ENCODE measurements around the gene SPTBN5. TPM values are rescaled to one million over a fixed set of nuclear protein-coding genes. Genes with fewer than 3 reads are reported as not detected.

The SPTBN5 gene
- total and polyA plus RNA-seq, 2 donors (not counting 1 experiment from before 2014, with no cell fraction given) = 0.55 to 1.4 TPM

DNA sequence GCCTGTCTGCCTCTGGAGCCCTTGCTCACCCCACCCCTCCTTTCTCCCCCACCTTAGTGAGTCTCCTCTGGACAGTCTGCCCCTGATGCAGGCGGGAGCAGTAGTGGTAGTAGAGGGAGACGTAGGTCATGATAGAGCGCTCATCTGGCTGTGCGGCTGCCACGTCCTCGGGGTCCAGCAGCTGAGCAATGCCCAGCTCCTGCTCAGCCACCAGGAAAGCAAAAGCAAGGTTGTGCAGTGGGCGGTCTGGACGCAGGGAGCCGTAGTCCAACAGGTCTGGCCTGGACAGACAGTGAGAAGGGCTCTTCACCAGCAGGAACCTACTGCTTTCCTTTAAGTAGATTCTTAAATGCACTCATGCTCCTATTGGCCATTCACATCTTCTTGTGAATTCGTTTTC, 6.7 kb downstream of the SPTBN5 start:
- Histone ChIP-seq H4K20me1 (ENCODE audit: control insufficient read depth, insufficient read depth, low read length, poor library complexity, severe bottlenecking) (no peaks in the 10 kb centered on the region), H3K27me3 (replicated peaks in 1 of 4; ENCODE audit: control extremely low read depth in 1 of 4, control insufficient read depth in 3 of 4, insufficient read depth in 4 of 4, low read length in 3 of 4) (peaks cover 0 to 8% (median 2%) of the 10 kb centered on the region in 4 experiments), H3K27ac (ENCODE audit: low read length in 2 of 2) (no peak overlapping the region), H3K79me2 (ENCODE audit: control insufficient read depth, insufficient read depth, low read length) (peaks cover 1% of the 10 kb centered on the region), H3K4me2 (replicated peaks; ENCODE audit: low read depth, low read length, poor library complexity, severe bottlenecking) (no peak overlapping the region), H3K36me3 (replicated peaks in 1 of 2; ENCODE audit: control extremely low read depth in 1 of 2, control insufficient read depth in 1 of 2, extremely low read depth in 1 of 2, insufficient read depth in 2 of 2, low read length in 1 of 2) (no peaks in the 10 kb centered on the region), H3K9me3 (ENCODE audit: control extremely low read depth in 1 of 3, control insufficient read depth in 2 of 3, insufficient read depth in 1 of 3, low read length in 2 of 3) (peaks cover 0 to 15% (median 0%) of the 10 kb centered on the region in 3 donors), H3K9ac (ENCODE audit: low read length) (no peak overlapping the region), H3K4me3 (ENCODE audit: control extremely low read depth in 1 of 5, extremely low read depth in 1 of 5, insufficient read depth in 1 of 5, low read depth in 2 of 5, low read length in 4 of 5) (no peak overlapping the region), H3K4me1 (ENCODE audit: control insufficient read depth in 2 of 2, insufficient read depth in 2 of 2, low read length in 2 of 2) (peaks cover 30 to 42% of the 10 kb centered on the region in 2 donors), H2AFZ (ENCODE audit: insufficient read depth, low read depth, low read length, poor library complexity, severe bottlenecking) (no peak overlapping the region)
- TF ChIP-seq, protein P1, sequence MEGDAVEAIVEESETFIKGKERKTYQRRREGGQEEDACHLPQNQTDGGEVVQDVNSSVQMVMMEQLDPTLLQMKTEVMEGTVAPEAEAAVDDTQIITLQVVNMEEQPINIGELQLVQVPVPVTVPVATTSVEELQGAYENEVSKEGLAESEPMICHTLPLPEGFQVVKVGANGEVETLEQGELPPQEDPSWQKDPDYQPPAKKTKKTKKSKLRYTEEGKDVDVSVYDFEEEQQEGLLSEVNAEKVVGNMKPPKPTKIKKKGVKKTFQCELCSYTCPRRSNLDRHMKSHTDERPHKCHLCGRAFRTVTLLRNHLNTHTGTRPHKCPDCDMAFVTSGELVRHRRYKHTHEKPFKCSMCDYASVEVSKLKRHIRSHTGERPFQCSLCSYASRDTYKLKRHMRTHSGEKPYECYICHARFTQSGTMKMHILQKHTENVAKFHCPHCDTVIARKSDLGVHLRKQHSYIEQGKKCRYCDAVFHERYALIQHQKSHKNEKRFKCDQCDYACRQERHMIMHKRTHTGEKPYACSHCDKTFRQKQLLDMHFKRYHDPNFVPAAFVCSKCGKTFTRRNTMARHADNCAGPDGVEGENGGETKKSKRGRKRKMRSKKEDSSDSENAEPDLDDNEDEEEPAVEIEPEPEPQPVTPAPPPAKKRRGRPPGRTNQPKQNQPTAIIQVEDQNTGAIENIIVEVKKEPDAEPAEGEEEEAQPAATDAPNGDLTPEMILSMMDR (IDR thresholded peaks at IDR 0.05) = no peak
- TF ChIP-seq EZH2 (IDR thresholded peaks at IDR 0.05; ENCODE audit: borderline replicate concordance, insufficient read depth, low read depth, low read length, poor library complexity, severe bottlenecking) = no peak
- DNase-seq (no peak), ATAC-seq (ENCODE audit: low read depth) (no peak)
- CTCF ChIA-PET = interaction anchor here (1.0 to 11.0 kb wide), 2 partner anchors 8 to 15 kb away, joined by 3 to 81 read pairs; no protein-coding TSS in a partner anchor
- Mint-ChIP-seq H3K27ac (no peak overlapping the region), H3K4me1 (peaks cover 40% of the 10 kb centered on the region), H3K9me3 (ENCODE audit: insufficient read depth) (no peaks in the 10 kb centered on the region), H3K4me3 (no peak overlapping the region), H3K27me3 (peaks cover 4% of the 10 kb centered on the region)
- POLR2A ChIA-PET = no interaction called here
- WGBS (ENCODE audit: insufficient coverage) = 93% methylated on average over 10 of the region's 10 CpGs
- intact Hi-C loops (cut with micrococcal nuclease) = no loop called here

DNA sequence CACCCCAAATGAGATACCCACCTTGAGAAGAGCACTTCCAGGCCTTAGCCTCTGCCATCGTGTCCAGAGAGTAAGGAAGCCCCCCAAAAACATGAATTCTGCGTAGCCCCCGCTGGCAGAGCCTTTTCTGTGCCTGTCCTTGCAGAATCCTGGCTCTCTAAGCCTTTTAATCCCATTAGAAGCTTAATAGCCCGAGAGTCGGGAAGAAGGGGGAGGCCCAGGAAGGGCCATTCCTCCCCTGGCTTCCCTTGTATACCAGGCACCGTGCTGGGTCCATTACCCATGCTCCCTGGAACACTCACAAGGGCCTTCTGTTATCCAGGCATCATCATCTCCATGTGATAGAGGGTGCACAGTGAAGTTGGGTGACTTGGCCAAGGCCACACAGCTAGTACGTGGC, 7.1 kb downstream of the SPTBN5 start:
- no peak overlapping the region for H3K9ac ChIP-seq (ENCODE audit: low read length)
- H3K4me1 ChIP-seq (ENCODE audit: control insufficient read depth in 2 of 2, insufficient read depth in 2 of 2, low read length in 2 of 2) = peaks cover 28 to 38% of the 10 kb centered on the region in 2 donors
- no peak overlapping the region for H3K27ac ChIP-seq (ENCODE audit: low read length in 2 of 2)
- CTCF ChIA-PET = interaction anchor here (1.0 to 11.0 kb wide), 2 partner anchors 9 to 16 kb away, joined by 3 to 81 read pairs; no protein-coding TSS in a partner anchor
- H3K36me3 ChIP-seq (replicated peaks in 1 of 2; ENCODE audit: control extremely low read depth in 1 of 2, control insufficient read depth in 1 of 2, extremely low read depth in 1 of 2, insufficient read depth in 2 of 2, low read length in 1 of 2) = no peaks in the 10 kb centered on the region
- H3K4me3 ChIP-seq (ENCODE audit: control extremely low read depth in 1 of 5, extremely low read depth in 1 of 5, insufficient read depth in 1 of 5, low read depth in 2 of 5, low read length in 4 of 5) = no peak overlapping the region
- H4K20me1 ChIP-seq (ENCODE audit: control insufficient read depth, insufficient read depth, low read length, poor library complexity, severe bottlenecking) = no peaks in the 10 kb centered on the region
- H3K9me3 ChIP-seq (ENCODE audit: control extremely low read depth in 1 of 3, control insufficient read depth in 2 of 3, insufficient read depth in 1 of 3, low read length in 2 of 3) = peaks cover 0 to 15% (median 0%) of the 10 kb centered on the region in 3 donors
- DNase-seq (no peak), ATAC-seq (ENCODE audit: low read depth) (no peak)
- no peak overlapping the region for H3K4me3 Mint-ChIP-seq
- peaks cover 4% of the 10 kb centered on the region for H3K27me3 Mint-ChIP-seq
- intact Hi-C loops (cut with micrococcal nuclease) = no loop called here
- no peak overlapping the region for H3K4me2 ChIP-seq (replicated peaks; ENCODE audit: low read depth, low read length, poor library complexity, severe bottlenecking)
- peaks cover 38% of the 10 kb centered on the region for H3K4me1 Mint-ChIP-seq
- WGBS (ENCODE audit: insufficient coverage) = 95% methylated on average over 6 of the region's 7 CpGs
- no peak for TF ChIP-seq EZH2 (IDR thresholded peaks at IDR 0.05; ENCODE audit: borderline replicate concordance, insufficient read depth, low read depth, low read length, poor library complexity, severe bottlenecking)
- TF ChIP-seq, protein P1 (IDR thresholded peaks at IDR 0.05) = no peak
- H3K79me2 ChIP-seq (ENCODE audit: control insufficient read depth, insufficient read depth, low read length) = no peaks in the 10 kb centered on the region
- no peak overlapping the region for H2AFZ ChIP-seq (ENCODE audit: insufficient read depth, low read depth, low read length, poor library complexity, severe bottlenecking)
- peaks cover 0 to 9% (median 2%) of the 10 kb centered on the region in 4 experiments for H3K27me3 ChIP-seq (replicated peaks in 1 of 4; ENCODE audit: control extremely low read depth in 1 of 4, control insufficient read depth in 3 of 4, insufficient read depth in 4 of 4, low read length in 3 of 4)
- no peak overlapping the region for H3K27ac Mint-ChIP-seq
- no peaks in the 10 kb centered on the region for H3K9me3 Mint-ChIP-seq (ENCODE audit: insufficient read depth)
- POLR2A ChIA-PET = no interaction called here

All from B cell (primary cell).